Endothelial cell (in vitro differentiated cells): Measurements from ENCODE around the gene PEX14. TPM values are rescaled to one million over a fixed set of nuclear protein-coding genes. Genes with fewer than 3 reads are reported as not detected.

Source experiments
- DNase-seq: peaks from one replicate; pipeline ENCODE4 v3.0.0; 2021; ENCODE audit warnings: low spot score
- H3K27ac Mint-ChIP-seq: one replicate; pipeline ENCODE4 v1.8.0; 2021; ENCODE audit warnings: mixed read lengths, inconsistent platforms; ENCODE audit not compliant: unreplicated experiment
- H3K27me3 Mint-ChIP-seq: one replicate; pipeline ENCODE4 v1.8.0; 2021; ENCODE audit warnings: mild to moderate bottlenecking, moderate library complexity, mixed read lengths, inconsistent platforms; ENCODE audit not compliant: unreplicated experiment
- H3K36me3 Mint-ChIP-seq: one replicate; pipeline ENCODE4 v1.8.0; 2021; ENCODE audit warnings: mild to moderate bottlenecking, low read depth, mixed read lengths, inconsistent platforms; ENCODE audit not compliant: unreplicated experiment
- H3K4me1 Mint-ChIP-seq: one replicate; pipeline ENCODE4 v1.8.0; 2021; ENCODE audit warnings: mild to moderate bottlenecking, mixed read lengths, inconsistent platforms; ENCODE audit not compliant: unreplicated experiment
- H3K4me3 Mint-ChIP-seq: one replicate; pipeline ENCODE4 v1.8.0; 2021; ENCODE audit warnings: mild to moderate bottlenecking, mixed read lengths, inconsistent platforms; ENCODE audit not compliant: unreplicated experiment
- H3K9me3 Mint-ChIP-seq: one replicate; pipeline ENCODE4 v1.8.0; 2021; ENCODE audit warnings: mixed read lengths, inconsistent platforms; ENCODE audit not compliant: unreplicated experiment
- total RNA-seq: library from RNA; stranded (reverse); fragmentation: NEBNext Ultra II Directional; extraction: Animal tissue kit (Norgen Biotek cat#: 25700); gene quantifications from one replicate; pipeline ENCODE4 v1.2.1, GENCODE V29; 2021; ENCODE audit not compliant: unreplicated experiment
- TF ChIP-seq, protein P1 (sequence below): fragments of 200-600 bp; sonication (generic); IDR thresholded peaks from one replicate; pipeline ENCODE4 v1.5.0; 2021; ENCODE audit warnings: antibody characterized with exemption; ENCODE audit not compliant: unreplicated experiment

The PEX14 gene
- total RNA-seq, 1 donor from 2014 or later = 20.9 TPM

GRCh38 chr1:10578070-10578469 lies 103.3 kb downstream of the PEX14 start:
- Mint-ChIP-seq H3K4me3 (no peak overlapping the region), H3K4me1 (no peaks in the 10 kb centered on the region), H3K9me3 (no peaks in the 10 kb centered on the region), H3K36me3 (no peaks in the 10 kb centered on the region), H3K27ac (no peak overlapping the region), H3K27me3 (no peaks in the 10 kb centered on the region)
- TF ChIP-seq, protein P1, sequence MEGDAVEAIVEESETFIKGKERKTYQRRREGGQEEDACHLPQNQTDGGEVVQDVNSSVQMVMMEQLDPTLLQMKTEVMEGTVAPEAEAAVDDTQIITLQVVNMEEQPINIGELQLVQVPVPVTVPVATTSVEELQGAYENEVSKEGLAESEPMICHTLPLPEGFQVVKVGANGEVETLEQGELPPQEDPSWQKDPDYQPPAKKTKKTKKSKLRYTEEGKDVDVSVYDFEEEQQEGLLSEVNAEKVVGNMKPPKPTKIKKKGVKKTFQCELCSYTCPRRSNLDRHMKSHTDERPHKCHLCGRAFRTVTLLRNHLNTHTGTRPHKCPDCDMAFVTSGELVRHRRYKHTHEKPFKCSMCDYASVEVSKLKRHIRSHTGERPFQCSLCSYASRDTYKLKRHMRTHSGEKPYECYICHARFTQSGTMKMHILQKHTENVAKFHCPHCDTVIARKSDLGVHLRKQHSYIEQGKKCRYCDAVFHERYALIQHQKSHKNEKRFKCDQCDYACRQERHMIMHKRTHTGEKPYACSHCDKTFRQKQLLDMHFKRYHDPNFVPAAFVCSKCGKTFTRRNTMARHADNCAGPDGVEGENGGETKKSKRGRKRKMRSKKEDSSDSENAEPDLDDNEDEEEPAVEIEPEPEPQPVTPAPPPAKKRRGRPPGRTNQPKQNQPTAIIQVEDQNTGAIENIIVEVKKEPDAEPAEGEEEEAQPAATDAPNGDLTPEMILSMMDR = no peak
- DNase-seq = no peak

DNA sequence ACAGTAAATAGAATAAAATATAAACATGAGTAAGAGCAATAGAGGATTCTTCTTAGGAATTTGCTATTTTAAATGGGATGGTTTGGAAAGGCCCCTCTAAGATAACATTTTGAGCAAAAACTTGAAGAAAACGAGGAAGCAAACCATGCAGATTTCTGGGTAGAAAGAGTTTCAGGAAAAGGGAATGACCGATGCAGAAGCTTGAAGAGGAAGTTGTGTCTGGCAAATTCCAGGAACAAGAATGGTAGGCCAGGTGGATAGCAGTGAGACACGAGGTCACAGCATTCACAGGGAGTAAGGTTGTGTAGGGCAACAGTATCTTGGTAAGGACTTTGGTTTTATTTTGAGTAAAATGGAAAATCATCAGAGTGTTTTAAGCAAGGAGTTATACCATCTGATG lies 108.9 kb downstream of the PEX14 start:
- Mint-ChIP-seq H3K36me3 (peaks cover 5% of the 10 kb centered on the region), H3K4me3 (no peak overlapping the region), H3K4me1 (peaks cover 9% of the 10 kb centered on the region), H3K9me3 (no peaks in the 10 kb centered on the region), H3K27ac (peak overlapping the region; percentile 48), H3K27me3 (no peaks in the 10 kb centered on the region)
- no peak for DNase-seq
- TF ChIP-seq, protein P1 = no peak

DNA sequence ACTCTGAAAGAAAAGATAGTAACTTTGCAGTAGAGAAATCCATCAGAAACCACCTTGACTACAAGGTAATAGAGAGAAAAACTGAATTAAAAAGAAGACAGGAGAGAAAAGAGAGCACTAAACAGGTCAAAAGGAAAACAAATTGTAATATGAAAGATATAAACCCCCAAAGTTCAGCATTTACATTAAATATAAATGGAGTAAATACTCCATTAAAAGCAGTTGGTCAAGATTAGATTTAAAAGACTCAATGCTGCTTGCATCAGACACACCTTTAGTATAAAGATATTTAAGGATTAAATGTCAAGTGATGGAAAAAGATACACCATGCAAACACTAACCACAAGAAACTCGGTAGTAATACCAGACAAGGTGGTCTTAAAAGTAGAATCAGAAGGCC lies 110.5 kb downstream of the PEX14 start:
- no peaks in the 10 kb centered on the region for H3K9me3 Mint-ChIP-seq
- TF ChIP-seq, protein P1 = no peak
- peaks cover 5% of the 10 kb centered on the region for H3K36me3 Mint-ChIP-seq
- no peak overlapping the region for H3K27ac Mint-ChIP-seq
- no peak overlapping the region for H3K4me3 Mint-ChIP-seq
- DNase-seq = no peak
- peaks cover 9% of the 10 kb centered on the region for H3K4me1 Mint-ChIP-seq
- H3K27me3 Mint-ChIP-seq = no peaks in the 10 kb centered on the region

GRCh38 chr1:10586125-10586524 lies 111.4 kb downstream of the PEX14 start:
- Mint-ChIP-seq H3K27me3 (no peaks in the 10 kb centered on the region), H3K27ac (no peak overlapping the region), H3K9me3 (no peaks in the 10 kb centered on the region), H3K36me3 (peaks cover 5% of the 10 kb centered on the region), H3K4me3 (no peak overlapping the region), H3K4me1 (peaks cover 9% of the 10 kb centered on the region)
- no peak for DNase-seq
- TF ChIP-seq, protein P1 = no peak

DNA sequence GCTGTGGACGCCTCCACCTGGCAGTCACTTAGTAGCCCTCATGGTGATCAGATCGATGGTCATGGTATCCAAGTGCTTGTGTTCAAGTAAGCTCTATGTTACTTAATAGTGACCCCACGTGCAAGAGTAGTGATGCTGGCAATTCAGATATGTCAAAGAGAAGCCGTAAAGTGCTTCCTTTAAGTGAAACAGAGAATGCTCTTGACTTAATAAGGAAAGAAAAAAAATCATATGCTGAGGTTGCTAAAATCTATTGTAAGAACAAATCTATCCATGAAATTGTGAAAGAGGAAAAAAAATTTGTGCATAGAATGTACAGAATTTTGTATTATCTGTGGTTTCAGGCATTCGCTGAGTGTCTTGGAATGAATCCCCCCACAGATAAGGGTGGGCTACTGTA lies 113.9 kb downstream of the PEX14 start:
- Mint-ChIP-seq H3K9me3 (no peaks in the 10 kb centered on the region), H3K27me3 (peaks cover 3% of the 10 kb centered on the region), H3K27ac (no peak overlapping the region), H3K4me1 (peaks cover 21% of the 10 kb centered on the region), H3K36me3 (peaks cover 5% of the 10 kb centered on the region), H3K4me3 (no peak overlapping the region)
- DNase-seq = no peak
- TF ChIP-seq, protein P1 = no peak
